Kidney (tissue), 14 donors: ENCODE measurements around the gene C11orf42. TPM values are rescaled to one million over a fixed set of nuclear protein-coding genes. Genes with fewer than 3 reads are reported as not detected.

Source experiments
- DNase-seq, 5 donors: peaks; one replicate each; pipeline ENCODE4 v3.0.0-alpha.2; 2013 to 2020
- FAIRE-seq: peaks from 2 replicates; lab custom pipeline; 2012; peaks lifted over from hg19 to GRCh38; lab: Jason Lieb, UNC
- H3K27ac ChIP-seq, 2 donors: one replicate each; pipeline ENCODE4 v1.7.0; 2013; ENCODE audit warnings: low read depth in 2 of 2, low read length in 2 of 2, inconsistent platforms in 1 of 2
- H3K27me3 ChIP-seq: one replicate; pipeline ENCODE4 v1.7.1; 2013; ENCODE audit warnings: low read length, inconsistent platforms; ENCODE audit not compliant: control insufficient read depth, insufficient read depth
- H3K36me3 ChIP-seq, 3 donors: one replicate each; pipeline versions ENCODE4 v1.7.0 to v1.7.1; 2013; ENCODE audit warnings: low read length in 3 of 3, control low read depth in 1 of 3, inconsistent platforms in 1 of 3; ENCODE audit not compliant: insufficient read depth in 3 of 3, control insufficient read depth in 2 of 3
- H3K4me1 ChIP-seq, 3 donors: one replicate each; pipeline versions ENCODE4 v1.7.0 to v1.7.1; 2013; ENCODE audit warnings: low read length in 3 of 3, inconsistent platforms in 1 of 3, low read depth in 1 of 3; ENCODE audit not compliant: control insufficient read depth in 2 of 3, insufficient read depth in 2 of 3
- H3K4me3 ChIP-seq, 3 donors: one replicate each; pipeline versions ENCODE4 v1.7.0 to v1.8.1; 2013; ENCODE audit warnings: low read length in 3 of 3, control low read depth in 1 of 3, inconsistent platforms in 1 of 3
- H3K9ac ChIP-seq, 3 donors: one replicate each; pipeline versions ENCODE4 v1.7.0 to v1.7.1; 2013; ENCODE audit warnings: low read length in 3 of 3, control low read depth in 1 of 3, inconsistent platforms in 1 of 3
- H3K9me3 ChIP-seq, 3 donors: one replicate each; pipeline versions ENCODE4 v1.7.0 to v1.7.1; 2013; ENCODE audit warnings: low read length in 3 of 3, control low read depth in 1 of 3, inconsistent platforms in 1 of 3; ENCODE audit not compliant: control insufficient read depth in 2 of 3, insufficient read depth in 1 of 3
- CTCF ChIP-seq: IDR thresholded peaks from 3 replicates; pipeline ENCODE4 v1.5.1; 2012; ENCODE audit warnings: mild to moderate bottlenecking, moderate library complexity, borderline replicate concordance; ENCODE audit not compliant: insufficient read depth; ENCODE audit errors: extremely low read depth
- intact Hi-C: fragments of 100-400 bp; cut with DNase I; formaldehyde crosslinking; loops from one replicate; pipeline ENCODE4 v1.11.1; 2022
- polyA plus RNA-seq: library from polyadenylated mRNA; stranded (reverse); fragments of 350-450 nt; fragmentation: Illumina TruSeq; extraction: RNeasy Lipid Tissue Mini Kit (QIAGEN cat#74804); gene quantifications from one replicate; pipeline ENCODE4 v1.2.3, GENCODE V29; 2014; ENCODE audit warnings: low read depth, low replicate concordance; ENCODE audit not compliant: insufficient read depth
- total RNA-seq: library from RNA; stranded (reverse); fragmentation: NEBNext Ultra II Directional; extraction: Animal tissue kit (Norgen Biotek cat#: 25700); gene quantifications from one replicate; pipeline ENCODE4 v1.2.1, GENCODE V29; 2021
- donor health status: control.
- donor health status: control.
- donor health status: control.
- donor health status: control.
- donor health status: control.
- donor health status: DM: yes; HTN: yes; CAD: no.
- donor health status: Normal renal cell carcinoma (clear cell type).

Gene C11orf42
- total and polyA plus RNA-seq, 2 donors from 2014 or later: not detected

- no peak overlapping the region for H3K27ac ChIP-seq
- intact Hi-C loops: no loop called here
- H3K9ac ChIP-seq: no peak overlapping the region
- no peaks in the 10 kb centered on the region for H3K4me1 ChIP-seq
- DNase-seq (peak in 1 of 5 donors; percentile 44), FAIRE-seq (no peak)
- no peak for TF ChIP-seq CTCF
- no peak overlapping the region for H3K4me3 ChIP-seq
- peaks cover 9 to 45% (median 38%) of the 10 kb centered on the region in 3 donors for H3K36me3 ChIP-seq
- no peaks in the 10 kb centered on the region for H3K9me3 ChIP-seq
- H3K27me3 ChIP-seq: no peaks in the 10 kb centered on the region
These were observed 9.2 kb downstream of the C11orf42 start for GRCh38 chr11:6214530-6214929.

GRCh38 chr11:6216501-6216900 lies 11.1 kb downstream of the C11orf42 start:
- intact Hi-C loops: no loop called here
- no peak for TF ChIP-seq CTCF
- Histone ChIP-seq H3K27me3 (no peaks in the 10 kb centered on the region), H3K9ac (no peak overlapping the region), H3K4me3 (no peak overlapping the region), H3K4me1 (no peaks in the 10 kb centered on the region), H3K27ac (no peak overlapping the region), H3K9me3 (no peaks in the 10 kb centered on the region), H3K36me3 (peaks cover 12 to 44% (median 44%) of the 10 kb centered on the region in 3 donors)
- DNase-seq: no peak
- no peak for FAIRE-seq

- no peaks in the 10 kb centered on the region for H3K27me3 ChIP-seq
- FAIRE-seq (no peak), DNase-seq (peak in 1 of 5 donors; percentile 60)
- H3K9me3 ChIP-seq: no peaks in the 10 kb centered on the region
- no peaks in the 10 kb centered on the region for H3K4me1 ChIP-seq
- H3K36me3 ChIP-seq: peaks cover 16 to 56% (median 49%) of the 10 kb centered on the region in 3 donors
- no peak for TF ChIP-seq CTCF
- no peak overlapping the region for H3K9ac ChIP-seq
- no peak overlapping the region for H3K4me3 ChIP-seq
- no peak overlapping the region for H3K27ac ChIP-seq
- intact Hi-C loops: no loop called here
These were observed 12.4 kb downstream of the C11orf42 start for GRCh38 chr11:6217722-6218121.

GRCh38 chr11:6219359-6219758 lies 14.0 kb downstream of the C11orf42 start:
- FAIRE-seq: no peak
- intact Hi-C loops: no loop called here
- no peak overlapping the region for H3K9ac ChIP-seq
- no peaks in the 10 kb centered on the region for H3K27me3 ChIP-seq
- peaks cover 16 to 67% (median 54%) of the 10 kb centered on the region in 3 donors for H3K36me3 ChIP-seq
- no peak for TF ChIP-seq CTCF
- H3K27ac ChIP-seq: peak overlapping the region in 1 of 2 donors; percentile 40
- no peak overlapping the region for H3K4me3 ChIP-seq
- DNase-seq: peak in 1 of 5 donors; percentile 12
- no peaks in the 10 kb centered on the region for H3K4me1 ChIP-seq
- H3K9me3 ChIP-seq: no peaks in the 10 kb centered on the region
